NCI-H82 treated with DMSO at 0.1 percent for 48 hours (cell line): Measurements from ENCODE around the gene PSD2.
"Not testable (repeated sequence)": the region's sequence is repeated elsewhere in the genome, so short reads cannot be mapped to it uniquely, and the experiment has no call there.

Experiments
- DNase-seq: peaks from one replicate; lab custom pipeline; 2025; ENCODE audit not compliant: unreplicated experiment; lab: John Stamatoyannopoulos, UW

Gene PSD2

GRCh38 chr5:139789116-139789844 lies 6.3 kb upstream of the PSD2 start:
- DNase-seq, result no peak

GRCh38 chr5:139789845-139790189 lies 5.8 kb upstream of the PSD2 start:
- no peak for DNase-seq

- no peak for DNase-seq
Observed at GRCh38 chr5:139792218-139792617, 3.4 kb upstream of the PSD2 start.

- DNase-seq, result not testable (repeated sequence)
Observed at GRCh38 chr5:139792655-139793054, 3.0 kb upstream of the PSD2 start.

GRCh38 chr5:139794067-139794846 lies 1.4 kb upstream of the PSD2 start:
- DNase-seq, result no peak

GRCh38 chr5:139796061-139796806 lies 626 bp downstream of the PSD2 start:
- DNase-seq, result no peak

GRCh38 chr5:139797335-139797734 lies 1.7 kb downstream of the PSD2 start:
- no peak for DNase-seq

GRCh38 chr5:139797856-139798510 lies 2.4 kb downstream of the PSD2 start:
- DNase-seq, result peak; percentile 25

GRCh38 chr5:139798883-139799282 lies 3.3 kb downstream of the PSD2 start:
- no peak for DNase-seq

GRCh38 chr5:139799359-139799758 lies 3.8 kb downstream of the PSD2 start:
- DNase-seq, result no peak

GRCh38 chr5:139803978-139804377 lies 8.4 kb downstream of the PSD2 start:
- DNase-seq, result no peak

- DNase-seq, result no peak
Observed at GRCh38 chr5:139804800-139805397, 9.3 kb downstream of the PSD2 start.

- no peak for DNase-seq
Observed at GRCh38 chr5:139805545-139805944, 9.9 kb downstream of the PSD2 start.

- DNase-seq, result no peak
Observed at GRCh38 chr5:139806111-139806510, 10.5 kb downstream of the PSD2 start.

- no peak for DNase-seq
Observed at GRCh38 chr5:139806726-139807646, 11.4 kb downstream of the PSD2 start.

- no peak for DNase-seq
Observed at GRCh38 chr5:139807647-139808030, 12.0 kb downstream of the PSD2 start.

GRCh38 chr5:139808481-139809330 lies 13.1 kb downstream of the PSD2 start:
- DNase-seq, result no peak

GRCh38 chr5:139809331-139809810 lies 13.8 kb downstream of the PSD2 start:
- DNase-seq, result no peak
